Fibroblast of gingiva (primary cell): Measurements from ENCODE around the gene CALHM4.
"Not testable (repeated sequence)": the region's sequence is repeated elsewhere in the genome, so short reads cannot be mapped to it uniquely, and the experiment has no call there.

Source experiments
- DNase-seq: peaks from one replicate; pipeline ENCODE4 v3.0.0-alpha.2; 2011; ENCODE audit warnings: low read depth

The CALHM4 gene

DNA sequence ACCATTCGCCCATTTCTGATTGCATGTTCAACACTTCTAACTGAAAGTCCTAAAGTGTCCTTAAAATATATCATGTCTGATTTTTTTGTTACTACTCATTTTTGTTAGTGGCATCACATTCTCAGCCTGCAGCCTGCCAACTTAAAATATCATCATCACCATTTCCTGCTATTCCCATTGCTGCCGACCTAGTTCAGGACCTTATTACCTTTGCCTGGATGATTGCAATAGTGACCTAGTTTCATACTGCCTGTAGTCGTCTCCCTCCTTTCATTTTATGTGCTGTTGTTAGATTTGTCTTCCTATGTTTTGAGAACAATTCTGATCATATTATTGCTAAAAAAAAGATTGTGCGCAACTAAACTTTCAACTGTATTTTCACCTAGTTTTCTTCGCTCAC lies 23.9 kb downstream of the CALHM4 start:
- no peak for DNase-seq

DNA sequence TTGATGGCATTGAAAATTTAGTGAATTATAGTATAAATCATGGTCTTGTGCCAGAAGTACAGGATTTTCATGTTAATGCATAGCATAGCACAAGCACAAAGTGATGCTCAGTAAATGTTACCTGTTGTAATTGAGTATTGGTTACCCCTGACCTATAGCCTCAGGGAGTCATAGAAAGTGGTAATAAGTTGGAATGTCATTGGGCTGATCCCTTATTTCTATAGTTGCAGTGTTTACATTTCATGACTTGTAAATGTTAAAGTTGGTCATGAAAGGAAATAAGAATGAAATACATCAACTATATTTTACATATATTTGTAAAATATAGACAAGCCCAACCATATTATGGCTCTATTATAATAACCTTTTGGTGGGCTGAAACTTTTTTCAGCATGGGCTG lies 24.8 kb downstream of the CALHM4 start:
- DNase-seq = no peak

DNA sequence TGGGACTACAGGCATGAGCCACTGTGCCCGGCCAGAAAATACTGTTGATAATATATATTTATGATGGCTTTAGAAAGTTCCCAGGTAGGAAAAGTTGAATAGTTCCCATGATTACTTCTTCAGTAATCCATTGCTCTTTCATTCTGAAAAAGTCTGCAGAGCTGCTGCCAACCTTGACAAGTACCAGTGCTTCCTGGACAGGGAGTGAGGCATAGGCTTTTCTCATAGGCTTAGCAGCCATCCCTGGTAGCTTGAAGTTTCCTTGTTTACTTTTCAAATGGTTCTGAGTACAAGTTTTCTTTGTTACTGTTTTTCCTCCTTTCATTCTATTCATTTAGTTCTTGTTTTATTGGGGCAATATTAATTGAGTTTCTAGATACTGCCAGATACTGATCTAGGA lies 25.6 kb downstream of the CALHM4 start:
- DNase-seq = no peak

DNA sequence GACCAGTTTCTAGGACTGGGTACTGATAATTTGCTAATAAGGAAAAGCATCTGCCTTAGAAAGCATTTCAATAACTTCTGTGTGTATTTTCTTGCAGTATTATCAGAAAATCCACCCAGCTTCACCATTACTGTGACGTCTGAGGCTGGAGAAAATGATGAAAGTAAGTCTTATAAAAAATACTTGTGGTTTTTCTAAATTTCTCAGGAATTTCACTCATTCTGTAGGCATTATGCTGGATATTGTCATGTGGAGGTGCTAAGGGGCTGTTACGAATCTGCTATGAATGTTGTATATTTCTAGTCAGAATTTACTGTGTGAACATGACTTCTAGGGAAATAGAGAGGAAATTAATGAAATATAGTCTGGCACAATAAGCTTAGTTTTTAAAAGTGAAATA lies 26.6 kb downstream of the CALHM4 start:
- DNase-seq = no peak

DNA sequence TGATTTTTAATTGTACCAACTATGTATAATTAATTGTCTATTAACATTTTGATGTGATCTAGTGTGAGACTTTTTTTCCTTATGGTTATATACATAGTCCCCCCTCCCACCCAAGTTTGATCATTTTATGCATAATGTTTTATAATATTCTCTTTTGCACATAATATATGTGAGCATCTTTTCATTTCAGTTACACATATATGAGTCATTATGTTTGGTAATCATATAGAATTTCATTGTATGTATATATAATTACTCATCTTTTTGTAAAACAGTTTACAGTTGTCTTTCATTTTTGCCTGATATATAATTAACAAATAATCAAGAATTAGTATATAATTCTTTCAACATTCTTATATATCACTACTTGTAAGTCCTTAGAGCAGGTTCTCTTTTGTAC lies 32.7 kb downstream of the CALHM4 start:
- DNase-seq = no peak

DNA sequence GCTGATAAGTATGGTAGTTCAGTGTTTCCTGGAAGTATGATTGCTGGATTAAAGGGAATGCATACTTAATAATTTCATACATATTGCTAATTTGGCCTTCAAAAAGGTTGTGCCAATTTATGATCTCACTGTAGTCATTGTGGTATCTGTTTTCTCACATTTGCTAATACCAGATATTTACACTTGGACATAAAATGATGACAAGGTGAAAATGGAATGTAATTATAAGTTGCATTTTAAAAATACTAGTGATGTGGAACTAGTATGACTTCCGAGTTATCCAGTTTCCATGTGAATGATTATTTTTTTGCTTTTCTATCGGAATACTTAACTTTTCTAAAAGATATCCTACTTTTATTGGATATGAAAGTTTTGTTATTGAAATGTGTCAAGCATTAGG lies 33.2 kb downstream of the CALHM4 start:
- no peak for DNase-seq

DNA sequence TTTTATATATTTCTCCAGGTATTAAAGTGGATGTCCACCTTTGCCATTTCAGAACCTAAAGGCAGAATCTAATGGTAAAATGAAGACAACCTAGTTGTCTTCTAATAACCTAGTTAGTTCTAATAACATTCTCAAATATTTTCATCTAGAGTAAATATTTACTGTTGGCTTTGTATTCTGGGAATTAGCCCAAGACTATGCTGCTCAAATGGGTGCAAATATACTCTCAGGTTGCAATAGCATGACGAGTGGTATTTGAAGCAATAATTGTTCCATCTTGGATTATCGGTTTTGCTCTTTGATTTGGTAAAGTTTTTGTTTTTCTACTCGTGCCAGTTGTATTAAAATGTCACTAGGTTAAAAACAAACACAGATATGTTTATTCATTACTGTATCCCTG lies 41.7 kb downstream of the CALHM4 start:
- no peak for DNase-seq

DNA sequence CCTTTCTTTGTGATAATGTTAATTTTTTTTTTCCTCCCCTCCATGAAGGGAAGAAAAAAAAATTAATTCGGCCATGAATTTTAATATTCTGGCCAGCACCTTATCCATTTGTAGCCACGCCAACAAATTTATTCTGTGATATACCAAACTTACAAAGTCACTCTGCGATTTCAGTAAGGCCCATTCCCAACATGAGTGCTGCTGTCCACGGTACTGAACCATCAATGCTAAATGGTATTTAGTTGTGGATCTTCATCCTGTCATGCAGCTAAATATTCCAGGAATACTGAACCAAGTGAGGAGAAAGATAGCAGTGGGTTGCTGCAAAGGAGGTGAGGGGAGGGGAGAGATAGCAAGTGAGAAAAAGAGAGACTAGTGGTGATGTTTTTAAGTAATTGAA lies 43.3 kb downstream of the CALHM4 start:
- no peak for DNase-seq

DNA sequence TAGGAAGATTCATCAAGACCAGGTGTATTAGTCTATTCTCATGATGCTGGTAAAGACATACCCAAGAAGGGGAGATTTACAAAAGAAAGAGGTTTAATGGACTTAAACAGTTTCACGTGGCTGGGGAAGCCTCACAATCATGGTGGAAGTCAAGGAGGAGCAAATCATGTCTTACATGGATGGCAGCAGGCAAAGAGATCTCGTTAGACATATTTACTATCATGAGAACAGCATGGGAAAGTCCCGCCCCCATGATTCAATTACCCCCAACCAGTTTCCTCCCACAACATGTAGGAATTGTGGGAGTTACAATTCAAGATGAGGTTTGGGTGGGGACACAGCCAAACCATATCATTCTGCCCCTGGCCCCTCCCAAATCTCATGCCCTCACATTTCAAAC lies 50.4 kb downstream of the CALHM4 start:
- not testable (repeated sequence) for DNase-seq

DNA sequence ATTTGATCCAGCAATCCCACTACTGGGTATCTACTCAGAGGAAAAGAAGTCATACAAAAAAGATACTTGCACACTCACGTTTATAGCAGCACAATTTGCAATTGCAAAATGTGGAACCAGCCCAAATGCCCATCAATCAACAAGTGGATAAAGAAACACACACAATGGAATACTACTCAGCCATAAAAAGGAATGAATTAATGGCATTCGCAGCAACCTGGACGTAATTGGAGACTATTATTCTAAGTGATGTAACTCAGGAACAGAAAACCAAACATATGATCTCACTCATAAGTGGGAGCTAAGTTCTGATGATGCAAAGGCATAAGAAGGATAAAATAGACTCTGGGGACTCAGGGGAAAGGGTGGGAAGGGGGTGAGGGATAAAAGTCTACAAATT lies 51.3 kb downstream of the CALHM4 start:
- DNase-seq = not testable (repeated sequence)

DNA sequence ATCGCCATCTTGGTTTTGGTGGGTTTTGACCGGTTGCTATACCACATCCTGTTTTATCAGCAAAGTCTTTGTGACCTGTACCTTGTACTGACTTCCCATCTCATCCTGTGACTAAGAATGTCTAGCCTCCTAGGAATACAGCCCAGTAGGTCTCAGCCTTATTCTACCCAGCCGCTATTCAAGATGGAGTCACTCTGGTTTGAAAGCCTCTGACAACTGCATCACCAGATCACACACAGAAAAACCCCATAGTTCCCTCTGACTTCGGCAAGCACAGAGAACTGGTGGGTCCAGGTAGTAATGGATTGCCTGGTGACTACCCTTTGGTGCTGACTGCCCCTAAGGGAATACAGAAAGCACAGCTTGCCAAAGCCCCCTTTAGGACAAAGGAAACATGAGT lies 52.4 kb downstream of the CALHM4 start:
- DNase-seq = no peak
